OCI-LY7 (cell line): ENCODE data around the gene UPK3BL1. TPM values are rescaled to one million over a fixed set of nuclear protein-coding genes. Genes with fewer than 3 reads are reported as not detected.
"Not testable (repeated sequence)": the region's sequence is repeated elsewhere in the genome, so short reads cannot be mapped to it uniquely, and the experiment has no call there.

Experiments used
- Bru-seq: library from RNA; stranded (reverse); fragments of 400-500 nt; gene quantifications from one replicate; lab custom pipeline; 2021; lab: Mats Ljungman, UMichigan
- BruChase-seq, 2 experiments: library from RNA; stranded (reverse); fragments of 400-500 nt; gene quantifications; one replicate each; lab custom pipeline; 2021; lab: Mats Ljungman, UMichigan
- BruUV-seq: library from RNA; stranded (reverse); fragments of 400-500 nt; replicated peaks from 2 replicates; lab custom pipeline; 2021; lab: Mats Ljungman, UMichigan
- CTCF ChIA-PET: fragments of 300-600 bp; sonication (Branson Sonifier 250); formaldehyde crosslinking; loops from one replicate; lab custom pipeline; 2022; ENCODE audit warnings: antibody characterized with exemption; ENCODE audit not compliant: unreplicated experiment; lab: Charles Lee
- POLR2A ChIA-PET: fragments of 300-600 bp; sonication (Branson Sonifier 250); formaldehyde crosslinking; loops from one replicate; lab custom pipeline; 2022; ENCODE audit warnings: antibody characterized with exemption; lab: Charles Lee
- DNase-seq: peaks from one replicate; pipeline ENCODE4 v3.0.0-alpha.2; 2015; ENCODE audit warnings: low spot score
- H2AFZ ChIP-seq: fragments of 200-600 bp; sonication (generic), shearing (Covaris generic); 2 replicates; pipeline ENCODE4 v1.6.1; 2014; ENCODE audit warnings: mild to moderate bottlenecking, antibody characterized with exemption, low read length, moderate library complexity
- H3K27ac ChIP-seq: fragments of 200-600 bp; sonication (generic); 2 replicates; pipeline ENCODE4 v1.5.1; 2014; ENCODE audit warnings: mixed run types, low read depth, mild to moderate bottlenecking, moderate library complexity, low read length, inconsistent platforms; ENCODE audit not compliant: poor library complexity, severe bottlenecking
- H3K36me3 ChIP-seq: fragments of 200-600 bp; sonication (generic); 2 replicates; pipeline ENCODE4 v1.6.1; 2014; ENCODE audit warnings: mild to moderate bottlenecking, antibody characterized with exemption, low read length, moderate library complexity, mixed read lengths; ENCODE audit not compliant: insufficient read depth
- H3K4me1 ChIP-seq: fragments of 200-600 bp; sonication (generic); 2 replicates; pipeline ENCODE4 v1.5.1; 2014; ENCODE audit warnings: mild to moderate bottlenecking, low read length; ENCODE audit not compliant: insufficient read depth, poor library complexity, severe bottlenecking
- H3K4me2 ChIP-seq: fragments of 200-600 bp; sonication (generic); 2 replicates; pipeline ENCODE4 v1.6.1; 2014; ENCODE audit warnings: mild to moderate bottlenecking, low read length
- H3K4me3 ChIP-seq: fragments of 200-600 bp; sonication (generic); 2 replicates; pipeline ENCODE4 v1.5.1; 2014; ENCODE audit warnings: mild to moderate bottlenecking, low read depth, low read length; ENCODE audit not compliant: poor library complexity, severe bottlenecking
- H3K79me2 ChIP-seq: fragments of 200-600 bp; sonication (generic); 2 replicates; pipeline ENCODE4 v1.6.1; 2016; ENCODE audit warnings: low read depth, mild to moderate bottlenecking, low read length, moderate library complexity, mixed read lengths; ENCODE audit not compliant: insufficient read depth
- H3K9me2 ChIP-seq: fragments of 200-600 bp; sonication (generic); 2 replicates; pipeline ENCODE4 v1.6.1; 2016; ENCODE audit warnings: mild to moderate bottlenecking, low read length, mixed read lengths; ENCODE audit not compliant: insufficient read depth
- H3K9me3 ChIP-seq: fragments of 200-600 bp; sonication (generic); 2 replicates; pipeline ENCODE4 v1.6.1; 2014; ENCODE audit warnings: mild to moderate bottlenecking, mixed run types, low read length, mixed read lengths
- H4K20me1 ChIP-seq: fragments of 200-600 bp; sonication (generic); 2 replicates; pipeline ENCODE4 v1.6.1; 2014; ENCODE audit warnings: mild to moderate bottlenecking, antibody characterized with exemption, low read length, moderate library complexity, mixed read lengths; ENCODE audit not compliant: insufficient read depth
- intact Hi-C: fragments of 100-400 bp; cut with micrococcal nuclease; formaldehyde crosslinking; loops from one replicate; pipeline ENCODE4 v1.10.0; 2022; ENCODE audit not compliant: unreplicated experiment
- long read RNA-seq: library from polyadenylated mRNA; stranded (forward); transcript quantifications from one replicate; pipeline ENCODE4 v2.0.0, GENCODE V29; 2022
- total RNA-seq, 2 experiments: library from RNA; depleted of rRNA in 1 of 2; stranded (reverse); fragments of >200 nt in 1 of 2; shearing (Covaris generic) in 1 of 2; gene quantifications; 2 replicates each; pipeline ENCODE4 v1.2.3, GENCODE V29; 2014 to 2022

Gene UPK3BL1
- total RNA-seq (2014; rRNA removed; shearing (Covaris generic)): 13.3 and 22.6 TPM in 2 replicates
- total RNA-seq (2022): 22.5 and 26.6 TPM in 2 replicates
- Bru-seq, nascent RNA: not detected
- percentile 48 among the genes with signal in this experiment for BruChase-seq, experiment 1, labeled RNA remaining after a 6-hour chase
- percentile 26 among the genes with signal in this experiment for BruChase-seq, experiment 2, labeled RNA remaining after a 2-hour chase
- long read RNA-seq, partial matches to known transcripts: 4 of 8 reads
- long read RNA-seq, other reads (novel, unspliced or antisense): 1 of 8 reads

GRCh38 chr7:102642691-102643090 is at the start of gene UPK3BL1:
Gene UPK3BL1 (minus strand): TSS chr7:102642791. CDS start chr7:102642741, 50 bp downstream.
- POLR2A ChIA-PET, H3K9me3 ChIP-seq, DNase-seq, H3K36me3 ChIP-seq, H3K9me2 ChIP-seq, BruUV-seq, H3K27ac ChIP-seq, CTCF ChIA-PET, H3K79me2 ChIP-seq, H2AFZ ChIP-seq, H3K4me1 ChIP-seq, H3K4me2 ChIP-seq, intact Hi-C loops, H3K4me3 ChIP-seq, H4K20me1 ChIP-seq: not testable (repeated sequence)

GRCh38 chr7:102690602-102691001 is 48.0 kb upstream of the UPK3BL1 start:
- H3K9me3 ChIP-seq, H3K4me3 ChIP-seq, H3K4me1 ChIP-seq, H3K9me2 ChIP-seq, DNase-seq, H2AFZ ChIP-seq, POLR2A ChIA-PET, H3K36me3 ChIP-seq, intact Hi-C loops, H3K27ac ChIP-seq, H3K79me2 ChIP-seq, H4K20me1 ChIP-seq, CTCF ChIA-PET, BruUV-seq, H3K4me2 ChIP-seq: not testable (repeated sequence)

- 0 out of 2 replicates have a peak overlapping the region, but pooled peaks have one; percentile 23 for H3K4me2 ChIP-seq
- H3K4me3 ChIP-seq, H4K20me1 ChIP-seq, BruUV-seq, H3K9me3 ChIP-seq, POLR2A ChIA-PET, H3K9me2 ChIP-seq, DNase-seq, intact Hi-C loops, H3K27ac ChIP-seq, H3K36me3 ChIP-seq, H3K79me2 ChIP-seq, CTCF ChIA-PET, H2AFZ ChIP-seq, H3K4me1 ChIP-seq: not testable (repeated sequence)
Measured at GRCh38 chr7:102689436-102690282, 47.1 kb upstream of the UPK3BL1 start.

GRCh38 chr7:102688299-102689036 is 45.9 kb upstream of the UPK3BL1 start:
- intact Hi-C loops, H3K4me2 ChIP-seq, H4K20me1 ChIP-seq, H2AFZ ChIP-seq, POLR2A ChIA-PET, H3K4me3 ChIP-seq, H3K79me2 ChIP-seq, H3K9me3 ChIP-seq, H3K27ac ChIP-seq, DNase-seq, BruUV-seq, H3K4me1 ChIP-seq, H3K9me2 ChIP-seq, H3K36me3 ChIP-seq, CTCF ChIA-PET: not testable (repeated sequence)

GRCh38 chr7:102682560-102682959 is 40.0 kb upstream of the UPK3BL1 start:
- H3K36me3 ChIP-seq, CTCF ChIA-PET, BruUV-seq, H3K27ac ChIP-seq, DNase-seq, H3K4me2 ChIP-seq, intact Hi-C loops, H2AFZ ChIP-seq, H3K4me3 ChIP-seq, H3K79me2 ChIP-seq, POLR2A ChIA-PET, H3K9me3 ChIP-seq, H3K9me2 ChIP-seq, H3K4me1 ChIP-seq, H4K20me1 ChIP-seq: not testable (repeated sequence)

GRCh38 chr7:102680780-102681179 is 38.2 kb upstream of the UPK3BL1 start:
- H3K4me3 ChIP-seq, H3K4me1 ChIP-seq, POLR2A ChIA-PET, H2AFZ ChIP-seq, H3K27ac ChIP-seq, H3K4me2 ChIP-seq, BruUV-seq, H4K20me1 ChIP-seq, CTCF ChIA-PET, H3K79me2 ChIP-seq, H3K9me2 ChIP-seq, H3K9me3 ChIP-seq, H3K36me3 ChIP-seq, DNase-seq, intact Hi-C loops: not testable (repeated sequence)
